Caco-2 (cell line): Measurements from ENCODE around the gene MINDY3. TPM values are rescaled to one million over a fixed set of nuclear protein-coding genes. Genes with fewer than 3 reads are reported as not detected.
"Not testable (repeated sequence)": the region's sequence is repeated elsewhere in the genome, so short reads cannot be mapped to it uniquely, and the experiment has no call there.

Source experiments
- BruUV-seq: library from RNA; stranded (reverse); fragments of 400-500 nt; replicated peaks from 2 replicates; lab custom pipeline; 2021; lab: Mats Ljungman, UMichigan
- CTCF ChIA-PET: fragments of 300-600 bp; sonication (Branson Sonifier 250); formaldehyde crosslinking; loops from one replicate; lab custom pipeline; 2022; ENCODE audit warnings: antibody characterized with exemption; lab: Charles Lee
- POLR2A ChIA-PET: fragments of 300-600 bp; sonication (Branson Sonifier 250); formaldehyde crosslinking; loops from one replicate; lab custom pipeline; 2022; ENCODE audit warnings: antibody characterized with exemption; lab: Charles Lee
- DNase-seq, 2 experiments: peaks; one replicate each; pipeline versions ENCODE4 v3.0.0 to v3.0.0-alpha.2; 2020 to 2022
- H3K27me3 ChIP-seq: replicated peaks from 2 replicates; pipeline ENCODE4 v1.6.0; 2011; ENCODE audit warnings: low read length; ENCODE audit not compliant: control insufficient read depth, insufficient read depth
- H3K36me3 ChIP-seq: 2 replicates; pipeline ENCODE4 v1.5.1; 2011; ENCODE audit warnings: low read length; ENCODE audit not compliant: control insufficient read depth, insufficient read depth
- H3K4me1 ChIP-seq: fragments of 250-450 bp; sonication (Bioruptor Pico); 2 replicates; pipeline ENCODE4 v1.5.1; 2020; ENCODE audit warnings: mild to moderate bottlenecking
- H3K4me3 ChIP-seq: 2 replicates; pipeline ENCODE4 v1.5.1; 2011; ENCODE audit warnings: low read depth, mild to moderate bottlenecking, control low read depth, low read length
- H3K9me3 ChIP-seq: fragments of 250-450 bp; sonication (Bioruptor Pico); 2 replicates; pipeline ENCODE4 v1.5.1; 2020; ENCODE audit warnings: mild to moderate bottlenecking, moderate library complexity
- H3K27ac Mint-ChIP-seq: one replicate; pipeline ENCODE4 v1.8.0; 2022; ENCODE audit warnings: mixed read lengths; ENCODE audit not compliant: unreplicated experiment
- H3K27me3 Mint-ChIP-seq: one replicate; pipeline ENCODE4 v1.8.0; 2022; ENCODE audit warnings: mixed read lengths; ENCODE audit not compliant: insufficient read depth, unreplicated experiment
- H3K36me3 Mint-ChIP-seq: one replicate; pipeline ENCODE4 v1.8.0; 2022; ENCODE audit warnings: mild to moderate bottlenecking, mixed read lengths; ENCODE audit not compliant: insufficient read depth, unreplicated experiment
- H3K4me1 Mint-ChIP-seq: one replicate; pipeline ENCODE4 v1.8.0; 2022; ENCODE audit warnings: low read depth, mixed read lengths; ENCODE audit not compliant: unreplicated experiment
- H3K4me3 Mint-ChIP-seq: one replicate; pipeline ENCODE4 v1.8.0; 2022; ENCODE audit warnings: mild to moderate bottlenecking, moderate library complexity, mixed read lengths; ENCODE audit not compliant: unreplicated experiment
- H3K9me3 Mint-ChIP-seq: one replicate; pipeline ENCODE4 v1.8.0; 2022; ENCODE audit warnings: mixed read lengths; ENCODE audit not compliant: unreplicated experiment
- intact Hi-C: fragments of 100-400 bp; cut with micrococcal nuclease; formaldehyde crosslinking; loops from one replicate; pipeline ENCODE4 v1.10.0; 2022; ENCODE audit not compliant: unreplicated experiment
- total RNA-seq: library from RNA; stranded (reverse); gene quantifications from 2 replicates; pipeline ENCODE4 v1.2.3, GENCODE V29; 2022
- TF ChIP-seq, protein P1 (sequence below), 2 experiments: fragments of 200-600 bp in 1 of 2; IDR thresholded peaks; 1 replicate in 1 of 2; 2 replicates in 1 of 2; pipeline versions ENCODE4 v1.5.1 to v1.8.0; 2011 to 2022; ENCODE audit warnings: antibody characterized with exemption in 1 of 2, control low read depth in 1 of 2, inconsistent platforms in 1 of 2, low read depth in 1 of 2, low read length in 1 of 2, mild to moderate bottlenecking in 1 of 2, moderate library complexity in 1 of 2; ENCODE audit not compliant: insufficient read depth in 1 of 2, severe bottlenecking in 1 of 2, unreplicated experiment in 1 of 2

MINDY3 gene
- total RNA-seq, 1 experiment from 2014 or later = 25.9 TPM

GRCh38 chr10:15852111-15852557 lies 8.2 kb downstream of the MINDY3 start:
- Histone ChIP-seq H3K9me3 (peaks cover 10% of the 10 kb centered on the region), H3K27me3 (no peaks in the 10 kb centered on the region), H3K4me1 (no peaks in the 10 kb centered on the region; the same call in 1 of the 2 replicates), H3K36me3 (no peaks in the 10 kb centered on the region), H3K4me3 (no peak overlapping the region)
- TF ChIP-seq, protein P1, sequence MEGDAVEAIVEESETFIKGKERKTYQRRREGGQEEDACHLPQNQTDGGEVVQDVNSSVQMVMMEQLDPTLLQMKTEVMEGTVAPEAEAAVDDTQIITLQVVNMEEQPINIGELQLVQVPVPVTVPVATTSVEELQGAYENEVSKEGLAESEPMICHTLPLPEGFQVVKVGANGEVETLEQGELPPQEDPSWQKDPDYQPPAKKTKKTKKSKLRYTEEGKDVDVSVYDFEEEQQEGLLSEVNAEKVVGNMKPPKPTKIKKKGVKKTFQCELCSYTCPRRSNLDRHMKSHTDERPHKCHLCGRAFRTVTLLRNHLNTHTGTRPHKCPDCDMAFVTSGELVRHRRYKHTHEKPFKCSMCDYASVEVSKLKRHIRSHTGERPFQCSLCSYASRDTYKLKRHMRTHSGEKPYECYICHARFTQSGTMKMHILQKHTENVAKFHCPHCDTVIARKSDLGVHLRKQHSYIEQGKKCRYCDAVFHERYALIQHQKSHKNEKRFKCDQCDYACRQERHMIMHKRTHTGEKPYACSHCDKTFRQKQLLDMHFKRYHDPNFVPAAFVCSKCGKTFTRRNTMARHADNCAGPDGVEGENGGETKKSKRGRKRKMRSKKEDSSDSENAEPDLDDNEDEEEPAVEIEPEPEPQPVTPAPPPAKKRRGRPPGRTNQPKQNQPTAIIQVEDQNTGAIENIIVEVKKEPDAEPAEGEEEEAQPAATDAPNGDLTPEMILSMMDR (IDR thresholded peaks at IDR 0.05; ENCODE audit: insufficient read depth in 1 of 2, low read depth in 1 of 2, low read length in 1 of 2, severe bottlenecking in 1 of 2, unreplicated experiment in 1 of 2) = no peak
- intact Hi-C loops = no loop called here
- H3K4me3 Mint-ChIP-seq = no peak overlapping the region
- H3K27me3 Mint-ChIP-seq = no peaks in the 10 kb centered on the region
- H3K27ac Mint-ChIP-seq = no peak overlapping the region
- peaks cover 10% of the 10 kb centered on the region for H3K36me3 Mint-ChIP-seq
- no TSS peak for BruUV-seq
- peaks cover 11% of the 10 kb centered on the region for H3K4me1 Mint-ChIP-seq
- ChIA-PET CTCF (no interaction called here), POLR2A (no interaction called here)
- DNase-seq = no peak
- peaks cover 37% of the 10 kb centered on the region for H3K9me3 Mint-ChIP-seq

DNA sequence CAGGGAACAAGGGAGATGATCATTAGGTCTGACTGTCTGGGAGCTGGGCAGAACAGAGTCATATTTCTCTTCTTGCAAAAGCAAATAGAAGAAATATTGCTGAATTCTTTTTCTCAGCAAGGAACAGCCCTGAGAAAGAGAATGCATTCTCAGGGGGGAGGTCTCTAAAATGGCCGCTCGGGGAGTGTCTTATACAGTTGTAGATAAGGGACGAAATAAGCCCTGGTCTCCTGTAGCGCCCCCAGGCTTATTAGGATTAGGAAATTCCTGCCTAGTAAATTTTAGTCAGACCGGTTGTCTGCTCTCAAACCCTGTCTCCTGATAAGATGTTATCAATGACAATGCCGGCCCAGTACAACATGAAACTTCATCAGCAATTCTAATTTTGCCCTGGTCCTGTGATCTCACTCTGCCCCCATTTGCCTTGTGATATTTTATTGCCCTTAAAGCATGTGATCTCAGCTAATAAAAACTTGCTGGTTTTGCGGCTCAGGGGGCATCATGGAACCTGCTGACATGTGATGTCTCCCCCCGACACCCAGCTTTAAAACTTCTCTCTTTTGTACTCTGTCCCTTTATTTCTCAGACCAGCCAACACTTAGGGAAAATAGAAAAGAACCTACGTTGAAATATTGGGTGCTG lies 9.8 kb downstream of the MINDY3 start:
- H3K4me3 Mint-ChIP-seq, intact Hi-C loops, CTCF ChIA-PET, H3K4me1 ChIP-seq, BruUV-seq, H3K27me3 Mint-ChIP-seq, POLR2A ChIA-PET, H3K27me3 ChIP-seq, H3K36me3 ChIP-seq, H3K9me3 ChIP-seq, H3K4me1 Mint-ChIP-seq, H3K4me3 ChIP-seq, H3K27ac Mint-ChIP-seq: not testable (repeated sequence)
- H3K9me3 Mint-ChIP-seq = peaks cover 37% of the 10 kb centered on the region
- H3K36me3 Mint-ChIP-seq = peaks cover 10% of the 10 kb centered on the region
- DNase-seq = peak in 1 of 2 experiments; percentile 30

GRCh38 chr10:15849316-15849715 lies 11.0 kb downstream of the MINDY3 start:
- Histone ChIP-seq H3K36me3 (no peaks in the 10 kb centered on the region), H3K4me1 (no peaks in the 10 kb centered on the region), H3K27me3 (no peaks in the 10 kb centered on the region), H3K9me3 (peaks cover 10% of the 10 kb centered on the region), H3K4me3 (no peak overlapping the region)
- no TSS peak for BruUV-seq
- Mint-ChIP-seq H3K27ac (no peak overlapping the region), H3K4me3 (no peak overlapping the region), H3K36me3 (peaks cover 10% of the 10 kb centered on the region), H3K27me3 (no peaks in the 10 kb centered on the region), H3K4me1 (no peaks in the 10 kb centered on the region), H3K9me3 (peaks cover 37% of the 10 kb centered on the region)
- no peak for DNase-seq
- ChIA-PET POLR2A (no interaction called here), CTCF (no interaction called here)
- TF ChIP-seq, protein P1 (IDR thresholded peaks at IDR 0.05; ENCODE audit: insufficient read depth in 1 of 2, low read depth in 1 of 2, low read length in 1 of 2, severe bottlenecking in 1 of 2, unreplicated experiment in 1 of 2) = no peak
- intact Hi-C loops = no loop called here
